ENCODE measurements around the gene RIPK3.

DNA sequence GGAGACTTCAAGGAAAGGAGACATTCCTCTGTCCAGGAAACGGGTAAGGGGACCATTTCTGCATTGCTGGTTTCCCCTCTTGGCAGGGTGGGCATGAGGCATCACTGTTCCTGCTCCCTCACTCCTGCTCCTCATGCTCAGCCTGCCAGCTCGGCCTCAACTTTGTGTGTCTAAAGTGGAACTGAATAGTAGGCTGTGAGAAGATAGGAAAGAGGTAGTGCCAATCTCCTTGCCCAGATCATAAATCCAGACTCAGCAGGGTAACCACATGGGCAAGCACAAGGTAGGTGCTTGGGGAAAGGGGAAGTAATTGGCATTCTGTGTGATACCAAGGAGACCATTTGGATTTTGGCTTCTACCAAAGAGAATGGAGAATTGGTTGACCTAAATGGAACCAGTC lies 25.9 kb downstream of the RIPK3 start:
- TF ChIP-seq CTCF (IDR thresholded peaks at IDR 0.05; ENCODE audit: borderline replicate concordance, extremely low read depth, low read length, poor library complexity, severe bottlenecking) = no peak
- TF ChIP-seq EZH2 (IDR thresholded peaks at IDR 0.05; ENCODE audit: borderline replicate concordance, low read depth, low read length, severe bottlenecking) = no peak

All from DND-41 (cell line).